Prostate gland (tissue), 2 donors: ENCODE data around the gene P2RY10. TPM values are rescaled to one million over a fixed set of nuclear protein-coding genes. Genes with fewer than 3 reads are reported as not detected.

ENCODE experiments used
- DNase-seq: peaks from one replicate; pipeline ENCODE4 v3.0.0-alpha.2; 2019; ENCODE audit warnings: low spot score
- H3K27ac ChIP-seq, 2 donors: fragments of 200-600 bp; sonication (generic); 2 replicates each; pipeline ENCODE4 v1.5.1; 2017 to 2019
- H3K27me3 ChIP-seq: fragments of 200-600 bp; sonication (generic); replicated peaks from 2 replicates; pipeline ENCODE4 v1.5.1; 2019; ENCODE audit not compliant: insufficient read depth
- H3K36me3 ChIP-seq, 2 donors: fragments of 200-600 bp; sonication (generic); 1 replicate in 1 of 2; 2 replicates in 1 of 2; pipeline versions ENCODE4 v1.5.1 to v1.8.1; 2017 to 2019
- H3K4me1 ChIP-seq: fragments of 200-600 bp; sonication (generic); replicated peaks from 2 replicates; pipeline ENCODE4 v1.5.1; 2019
- H3K4me3 ChIP-seq, 2 donors: fragments of 200-600 bp; sonication (generic); 2 replicates each; pipeline ENCODE4 v1.5.1; 2017 to 2019
- H3K9me3 ChIP-seq: fragments of 200-600 bp; sonication (generic); 2 replicates; pipeline ENCODE4 v1.5.1; 2017
- CTCF ChIP-seq, 4 experiments: fragments of 200-600 bp in 2 of 4; fragments of 450-650 bp in 2 of 4; sonication (generic) in 2 of 4; IDR thresholded peaks; 1 replicate in 3 of 4; 2 replicates in 1 of 4; pipeline ENCODE4 v1.5.1; 2016 to 2019; ENCODE audit warnings: antibody characterized with exemption in 4 of 4, mild to moderate bottlenecking in 2 of 4, moderate library complexity in 2 of 4
- POLR2A ChIP-seq: fragments of 450-650 bp; IDR thresholded peaks from one replicate; pipeline ENCODE4 v1.6.1; 2016; ENCODE audit warnings: antibody characterized with exemption, mild to moderate bottlenecking
- POLR2AphosphoS5 ChIP-seq: sonication (generic); formaldehyde crosslinking; IDR thresholded peaks from one replicate; pipeline ENCODE4 v1.6.1; 2017; ENCODE audit warnings: antibody characterized with exemption
- WGBS: methylation state at CpG from one replicate; pipeline ENCODE4 v1.1.5; 2018; 5-methylcytosine and 5-hydroxymethylcytosine counted together
- intact Hi-C: fragments of 100-400 bp; cut with DNase I; formaldehyde crosslinking; loops from one replicate; pipeline ENCODE4 v1.14.2; 2022
- total RNA-seq, 2 donors: library from RNA; depleted of rRNA; stranded (reverse); fragments of >200 nt; gene quantifications; one replicate each; pipeline ENCODE4 v1.1.0, GENCODE V29; 2016

The P2RY10 gene
- total RNA-seq, 2 donors from 2014 or later: 0.96 TPM; not detected in 1

- WGBS: 95% methylated on average over 7 of the region's 7 CpGs
- Histone ChIP-seq H3K27me3 (no peaks in the 10 kb centered on the region), H3K4me3 (no peak overlapping the region), H3K27ac (no peak overlapping the region), H3K4me1 (no peaks in the 10 kb centered on the region), H3K9me3 (no peaks in the 10 kb centered on the region), H3K36me3 (no peaks in the 10 kb centered on the region)
- intact Hi-C loops: no loop called here
- TF ChIP-seq POLR2A (no peak), CTCF (IDR thresholded peaks at IDR 0.05) (no peak), POLR2AphosphoS5 (no peak)
- no peak for DNase-seq
Measured at GRCh38 chrX:78934866-78935265, 10.3 kb upstream of the P2RY10 start.

GRCh38 chrX:78944351-78944750 is 840 bp upstream of the P2RY10 start:
- no peaks in the 10 kb centered on the region for H3K9me3 ChIP-seq
- H3K36me3 ChIP-seq: no peaks in the 10 kb centered on the region
- TF ChIP-seq CTCF (IDR thresholded peaks at IDR 0.05): no peak
- no peak for TF ChIP-seq POLR2A
- TF ChIP-seq POLR2AphosphoS5: no peak
- H3K27ac ChIP-seq: no peak overlapping the region
- intact Hi-C loops: no loop called here
- DNase-seq: no peak
- no peak overlapping the region for H3K4me3 ChIP-seq
- H3K4me1 ChIP-seq: no peaks in the 10 kb centered on the region
- WGBS: 84% methylated on average over 3 of the region's 3 CpGs
- H3K27me3 ChIP-seq: no peaks in the 10 kb centered on the region

GRCh38 chrX:78946178-78946931 is 1.2 kb downstream of the P2RY10 start:
- no peak for DNase-seq
- no peaks in the 10 kb centered on the region for H3K9me3 ChIP-seq
- TF ChIP-seq CTCF (IDR thresholded peaks at IDR 0.05) (no peak), POLR2AphosphoS5 (no peak), POLR2A (no peak)
- H3K27me3 ChIP-seq: no peaks in the 10 kb centered on the region
- 86% methylated on average over 1 of the region's 1 CpG for WGBS
- H3K4me1 ChIP-seq: no peaks in the 10 kb centered on the region
- no peak overlapping the region for H3K27ac ChIP-seq
- H3K36me3 ChIP-seq: no peaks in the 10 kb centered on the region
- H3K4me3 ChIP-seq: no peak overlapping the region
- intact Hi-C loops: no loop called here

- no peak for DNase-seq
- H3K27me3 ChIP-seq: no peaks in the 10 kb centered on the region
- no peaks in the 10 kb centered on the region for H3K9me3 ChIP-seq
- WGBS: 60% methylated on average over 3 of the region's 3 CpGs
- no peak overlapping the region for H3K4me3 ChIP-seq
- H3K4me1 ChIP-seq: no peaks in the 10 kb centered on the region
- H3K36me3 ChIP-seq: no peaks in the 10 kb centered on the region
- TF ChIP-seq CTCF (IDR thresholded peaks at IDR 0.05): no peak
- TF ChIP-seq POLR2A: no peak
- TF ChIP-seq POLR2AphosphoS5: no peak
- H3K27ac ChIP-seq: no peak overlapping the region
- intact Hi-C loops: no loop called here
Measured at GRCh38 chrX:78950009-78950835, 5.0 kb downstream of the P2RY10 start.
